ENCODE measurements around the gene CD96. TPM values are rescaled to one million over a fixed set of nuclear protein-coding genes. Genes with fewer than 3 reads are reported as not detected.

Gene CD96
- total RNA-seq, 1 donor from 2014 or later, result 79.7 TPM

- Mint-ChIP-seq H3K27ac (peak overlapping the region; percentile 99), H3K4me3 (peak overlapping the region; percentile 24), H3K36me3 (ENCODE audit: low read depth) (peaks cover 57% of the 10 kb centered on the region), H3K9me3 (no peaks in the 10 kb centered on the region), H3K4me1 (ENCODE audit: low read depth) (peaks cover 79% of the 10 kb centered on the region), H3K27me3 (ENCODE audit: insufficient read depth) (no peaks in the 10 kb centered on the region)
- intact Hi-C loops (cut with micrococcal nuclease), result loop anchor here (1.0 to 10.0 kb wide), 8 partner anchors 7 to 1371 kb away; partner anchors contain the start of genes ABHD10, BTLA and CD200R1
- DNase-seq (ENCODE audit: low spot score), result no peak
Observed at GRCh38 chr3:111603679-111604078, 61.7 kb downstream of the CD96 start.

DNA sequence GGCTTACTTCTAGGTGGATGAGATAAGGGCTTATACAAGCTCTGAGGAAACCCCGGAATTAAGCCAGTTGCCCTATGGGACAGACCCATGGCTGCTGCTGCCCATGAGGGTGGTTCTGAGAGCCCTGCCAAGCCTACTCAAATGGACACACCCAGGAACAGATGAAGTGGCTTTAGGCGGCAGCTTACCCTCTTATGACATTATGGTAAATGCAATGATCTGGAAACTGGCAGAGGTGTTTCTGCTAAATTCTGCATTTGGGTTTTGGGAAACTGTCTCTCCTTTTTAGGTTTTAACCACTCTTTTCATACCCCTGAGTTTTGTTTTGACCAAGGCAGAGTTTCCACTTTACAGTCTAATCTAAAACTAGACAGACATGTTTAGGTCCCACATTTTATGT, 62.1 kb downstream of the CD96 start:
- peaks cover 3% of the 10 kb centered on the region for H3K9me3 Mint-ChIP-seq
- intact Hi-C loops (cut with micrococcal nuclease), result loop anchor here (1.0 to 10.0 kb wide), 8 partner anchors 8 to 1371 kb away; partner anchors contain the start of genes ABHD10, BTLA and CD200R1
- no peak for DNase-seq (ENCODE audit: low spot score)
- peaks cover 60% of the 10 kb centered on the region for H3K36me3 Mint-ChIP-seq (ENCODE audit: low read depth)
- H3K27me3 Mint-ChIP-seq (ENCODE audit: insufficient read depth), result no peaks in the 10 kb centered on the region
- peaks cover 84% of the 10 kb centered on the region for H3K4me1 Mint-ChIP-seq (ENCODE audit: low read depth)
- H3K4me3 Mint-ChIP-seq, result peak overlapping the region; percentile 53
- H3K27ac Mint-ChIP-seq, result peak overlapping the region; percentile 99

- DNase-seq (ENCODE audit: low spot score), result no peak
- Mint-ChIP-seq H3K9me3 (peaks cover 4% of the 10 kb centered on the region), H3K36me3 (ENCODE audit: low read depth) (peaks cover 56% of the 10 kb centered on the region), H3K27ac (peak overlapping the region; percentile 99), H3K4me1 (ENCODE audit: low read depth) (peaks cover 88% of the 10 kb centered on the region), H3K27me3 (ENCODE audit: insufficient read depth) (no peaks in the 10 kb centered on the region), H3K4me3 (peak overlapping the region; percentile 60)
- intact Hi-C loops (cut with micrococcal nuclease), result loop anchor here (2.0 to 10.0 kb wide), 6 partner anchors 58 to 1370 kb away; partner anchors contain the start of genes ABHD10, BTLA and CD200R1
Observed at GRCh38 chr3:111605018-111605417, 63.0 kb downstream of the CD96 start.

GRCh38 chr3:111605493-111605892, 63.5 kb downstream of the CD96 start:
- H3K4me3 Mint-ChIP-seq, result peak overlapping the region; percentile 60
- H3K27me3 Mint-ChIP-seq (ENCODE audit: insufficient read depth), result no peaks in the 10 kb centered on the region
- H3K9me3 Mint-ChIP-seq, result peaks cover 4% of the 10 kb centered on the region
- no peak for DNase-seq (ENCODE audit: low spot score)
- peaks cover 55% of the 10 kb centered on the region for H3K36me3 Mint-ChIP-seq (ENCODE audit: low read depth)
- intact Hi-C loops (cut with micrococcal nuclease), result loop anchor here (2.0 to 10.0 kb wide), 6 partner anchors 59 to 1369 kb away; partner anchors contain the start of genes ABHD10, BTLA and CD200R1
- H3K4me1 Mint-ChIP-seq (ENCODE audit: low read depth), result peaks cover 88% of the 10 kb centered on the region
- peak overlapping the region; percentile 99 for H3K27ac Mint-ChIP-seq

DNA sequence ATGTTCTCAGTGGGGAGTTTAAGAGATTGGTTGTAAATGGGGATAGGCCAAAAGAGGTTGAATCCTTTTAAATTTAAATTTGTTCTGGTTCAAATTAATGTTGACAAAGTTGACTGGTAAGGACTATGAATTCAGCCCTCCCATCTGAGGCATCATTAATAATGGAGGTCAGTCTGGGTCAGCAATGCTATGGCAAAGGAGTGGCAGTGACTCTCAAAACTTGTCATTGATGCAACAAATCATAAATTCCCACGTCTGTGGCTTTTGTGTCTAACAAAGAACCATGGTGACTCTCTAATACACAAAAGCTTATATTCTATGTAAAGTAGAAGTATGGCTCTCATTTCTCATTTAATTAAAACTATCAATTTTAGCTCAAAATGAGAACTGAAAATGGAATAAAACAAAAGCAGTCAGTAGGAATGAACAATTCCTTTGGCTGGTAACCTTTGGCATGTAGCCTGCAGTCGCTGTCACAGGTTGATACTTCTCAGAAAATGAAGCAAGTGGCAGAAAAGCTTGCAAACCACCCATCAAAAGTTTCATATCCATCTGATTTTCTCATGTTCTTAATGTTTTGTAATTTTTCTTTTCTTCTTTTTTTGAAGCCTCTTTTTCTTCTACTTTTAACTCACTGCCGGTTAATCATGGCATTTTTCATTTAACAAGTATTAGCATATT, 65.4 kb downstream of the CD96 start:
- Mint-ChIP-seq H3K9me3 (peaks cover 4% of the 10 kb centered on the region), H3K27me3 (ENCODE audit: insufficient read depth) (no peaks in the 10 kb centered on the region), H3K4me1 (ENCODE audit: low read depth) (peaks cover 98% of the 10 kb centered on the region), H3K4me3 (peak overlapping the region; percentile 60), H3K27ac (peak overlapping the region; percentile 98), H3K36me3 (ENCODE audit: low read depth) (peaks cover 57% of the 10 kb centered on the region)
- DNase-seq (ENCODE audit: low spot score), result no peak
- intact Hi-C loops (cut with micrococcal nuclease), result loop anchor here (5.0 to 10.0 kb wide), 4 partner anchors 795 to 1367 kb away; partner anchors contain the start of genes BTLA and CD200R1

- Mint-ChIP-seq H3K36me3 (ENCODE audit: low read depth) (peaks cover 59% of the 10 kb centered on the region), H3K9me3 (peaks cover 4% of the 10 kb centered on the region), H3K4me3 (peak overlapping the region; percentile 60), H3K27ac (peak overlapping the region; percentile 98), H3K27me3 (ENCODE audit: insufficient read depth) (no peaks in the 10 kb centered on the region), H3K4me1 (ENCODE audit: low read depth) (peaks cover 98% of the 10 kb centered on the region)
- DNase-seq (ENCODE audit: low spot score), result no peak
- intact Hi-C loops (cut with micrococcal nuclease), result loop anchor here (5.0 to 10.0 kb wide), 4 partner anchors 796 to 1366 kb away; partner anchors contain the start of genes BTLA and CD200R1
Observed at GRCh38 chr3:111608383-111608782, 66.4 kb downstream of the CD96 start.

GRCh38 chr3:111609700-111610099, 67.7 kb downstream of the CD96 start:
- intact Hi-C loops (cut with micrococcal nuclease), result loop anchor here (1.0 to 10.0 kb wide), 11 partner anchors 58 to 1365 kb away; partner anchors contain the start of genes ATG3, BTLA, CD200R1 and CD96
- Mint-ChIP-seq H3K4me3 (peak overlapping the region; percentile 69), H3K9me3 (peaks cover 4% of the 10 kb centered on the region), H3K27me3 (ENCODE audit: insufficient read depth) (no peaks in the 10 kb centered on the region), H3K27ac (peak overlapping the region; percentile 98), H3K36me3 (ENCODE audit: low read depth) (peaks cover 60% of the 10 kb centered on the region), H3K4me1 (ENCODE audit: low read depth) (peaks cover 98% of the 10 kb centered on the region)
- no peak for DNase-seq (ENCODE audit: low spot score)

DNA sequence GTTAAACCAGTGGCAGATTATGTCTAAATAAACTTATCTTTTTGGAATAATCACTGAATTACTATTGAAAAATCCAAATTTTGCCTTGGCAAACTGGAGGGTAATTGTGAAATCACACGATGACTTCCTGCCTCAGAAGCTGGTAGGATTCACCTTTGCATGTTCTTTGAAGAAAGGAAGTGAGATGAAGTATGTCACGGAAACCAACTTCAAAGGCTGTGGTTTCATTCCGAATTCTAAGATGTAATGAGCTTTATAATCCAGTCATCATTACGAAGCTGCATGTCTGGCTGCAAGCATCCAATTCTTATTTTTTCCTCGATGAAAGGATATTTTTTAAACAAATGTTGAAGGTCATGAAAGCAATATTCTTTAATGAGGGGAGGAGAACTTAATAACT, 68.2 kb downstream of the CD96 start:
- H3K27ac Mint-ChIP-seq, result peak overlapping the region; percentile 98
- H3K27me3 Mint-ChIP-seq (ENCODE audit: insufficient read depth), result no peaks in the 10 kb centered on the region
- peaks cover 62% of the 10 kb centered on the region for H3K36me3 Mint-ChIP-seq (ENCODE audit: low read depth)
- H3K9me3 Mint-ChIP-seq, result peaks cover 4% of the 10 kb centered on the region
- peaks cover 98% of the 10 kb centered on the region for H3K4me1 Mint-ChIP-seq (ENCODE audit: low read depth)
- peak; percentile 61 for DNase-seq (ENCODE audit: low spot score)
- H3K4me3 Mint-ChIP-seq, result peak overlapping the region; percentile 69
- intact Hi-C loops (cut with micrococcal nuclease), result loop anchor here (1.0 to 5.0 kb wide), 7 partner anchors 57 to 952 kb away; partner anchors contain the start of genes ATG3, CD96, NECTIN3 and SLC35A5

DNA sequence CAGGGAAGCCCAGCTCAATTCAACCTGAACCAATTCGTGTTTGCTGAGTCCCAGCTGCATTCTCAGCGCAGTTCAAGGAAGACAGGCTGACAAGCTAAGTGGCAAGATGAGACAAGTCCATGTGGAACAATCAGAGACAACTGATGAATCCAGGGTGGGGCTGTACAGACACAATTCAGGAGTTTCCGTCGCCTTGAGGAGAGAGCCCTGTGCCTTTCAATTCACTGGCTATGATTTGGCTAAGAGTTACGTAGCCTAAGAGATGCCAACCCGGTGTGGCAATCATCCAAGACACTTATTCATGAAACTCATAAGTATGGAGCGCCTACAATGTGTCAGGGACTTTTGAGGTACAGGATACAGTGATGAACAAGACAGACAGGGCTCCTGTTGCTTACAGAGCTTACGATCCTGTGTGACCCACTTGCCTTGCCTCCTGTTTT, 68.6 kb downstream of the CD96 start:
- intact Hi-C loops (cut with micrococcal nuclease), result loop anchor here (1.0 to 5.0 kb wide), 7 partner anchors 57 to 952 kb away; partner anchors contain the start of genes ATG3, CD96, NECTIN3 and SLC35A5
- H3K27ac Mint-ChIP-seq, result peak overlapping the region; percentile 98
- no peaks in the 10 kb centered on the region for H3K27me3 Mint-ChIP-seq (ENCODE audit: insufficient read depth)
- H3K4me1 Mint-ChIP-seq (ENCODE audit: low read depth), result peaks cover 98% of the 10 kb centered on the region
- peaks cover 4% of the 10 kb centered on the region for H3K9me3 Mint-ChIP-seq
- H3K36me3 Mint-ChIP-seq (ENCODE audit: low read depth), result peaks cover 58% of the 10 kb centered on the region
- H3K4me3 Mint-ChIP-seq, result peak overlapping the region; percentile 69
- DNase-seq (ENCODE audit: low spot score), result no peak

- H3K27me3 Mint-ChIP-seq (ENCODE audit: insufficient read depth), result no peaks in the 10 kb centered on the region
- peaks cover 100% of the 10 kb centered on the region for H3K4me1 Mint-ChIP-seq (ENCODE audit: low read depth)
- H3K27ac Mint-ChIP-seq, result peak overlapping the region; percentile 98
- H3K4me3 Mint-ChIP-seq, result peak overlapping the region; percentile 46
- peaks cover 50% of the 10 kb centered on the region for H3K36me3 Mint-ChIP-seq (ENCODE audit: low read depth)
- peaks cover 4% of the 10 kb centered on the region for H3K9me3 Mint-ChIP-seq
- DNase-seq (ENCODE audit: low spot score), result no peak
- intact Hi-C loops (cut with micrococcal nuclease), result loop anchor here (5.0 kb wide), 4 partner anchors 301 to 949 kb away; partner anchors contain the start of genes ATG3, NECTIN3 and SLC35A5
Observed at GRCh38 chr3:111613294-111613693, 71.3 kb downstream of the CD96 start.

DNA sequence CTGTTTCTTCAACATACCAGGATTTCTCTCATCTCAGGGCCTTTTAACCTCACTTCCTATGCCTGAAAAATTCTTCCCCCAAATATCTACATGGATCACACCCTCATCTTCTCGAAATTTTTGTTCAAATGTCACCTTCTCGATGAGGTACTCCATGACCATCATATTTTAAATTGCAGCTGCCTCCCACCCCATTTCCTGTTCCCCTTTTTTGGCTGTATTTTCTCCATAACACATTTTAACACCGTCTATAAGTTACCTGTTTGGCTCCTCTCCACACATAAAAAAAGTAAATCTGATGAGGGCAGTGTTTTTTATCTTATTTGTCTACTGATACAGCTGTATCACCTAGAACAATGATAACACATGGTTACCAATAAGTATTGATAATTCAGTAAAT, 73.9 kb downstream of the CD96 start:
- H3K27me3 Mint-ChIP-seq (ENCODE audit: insufficient read depth), result no peaks in the 10 kb centered on the region
- no peak for DNase-seq (ENCODE audit: low spot score)
- no peaks in the 10 kb centered on the region for H3K9me3 Mint-ChIP-seq
- peaks cover 50% of the 10 kb centered on the region for H3K36me3 Mint-ChIP-seq (ENCODE audit: low read depth)
- intact Hi-C loops (cut with micrococcal nuclease), result loop anchor here (1.0 to 5.0 kb wide), 7 partner anchors 12 to 279 kb away; partner anchors contain the start of genes CD96 and ZBED2
- H3K4me1 Mint-ChIP-seq (ENCODE audit: low read depth), result peaks cover 91% of the 10 kb centered on the region
- H3K27ac Mint-ChIP-seq, result peak overlapping the region; percentile 98
- peak overlapping the region; percentile 64 for H3K4me3 Mint-ChIP-seq

- Mint-ChIP-seq H3K9me3 (no peaks in the 10 kb centered on the region), H3K36me3 (ENCODE audit: low read depth) (peaks cover 47% of the 10 kb centered on the region), H3K4me1 (ENCODE audit: low read depth) (peaks cover 84% of the 10 kb centered on the region), H3K27ac (peak overlapping the region; percentile 98), H3K4me3 (peak overlapping the region; percentile 70), H3K27me3 (ENCODE audit: insufficient read depth) (no peaks in the 10 kb centered on the region)
- intact Hi-C loops (cut with micrococcal nuclease), result loop anchor here (1.0 to 5.0 kb wide), 7 partner anchors 12 to 279 kb away; partner anchors contain the start of genes CD96 and ZBED2
- DNase-seq (ENCODE audit: low spot score), result peak; percentile 61
Observed at GRCh38 chr3:111616417-111617105, 74.6 kb downstream of the CD96 start.
